Dedifferentiated amniotic fluid mesenchymal stem cell (primary cell): ENCODE measurements around the gene RRAGC.
A peak's percentile ranks its signal among the peaks of the same experiment; 100 is the strongest.
"Not testable (repeated sequence)": the region's sequence is repeated elsewhere in the genome, so short reads cannot be mapped to it uniquely, and the experiment has no call there.

Source experiments
- DNase-seq: peaks from one replicate; pipeline ENCODE4 v3.0.0-alpha.2; 2016; ENCODE audit errors: extremely low spot score

The RRAGC gene

DNA sequence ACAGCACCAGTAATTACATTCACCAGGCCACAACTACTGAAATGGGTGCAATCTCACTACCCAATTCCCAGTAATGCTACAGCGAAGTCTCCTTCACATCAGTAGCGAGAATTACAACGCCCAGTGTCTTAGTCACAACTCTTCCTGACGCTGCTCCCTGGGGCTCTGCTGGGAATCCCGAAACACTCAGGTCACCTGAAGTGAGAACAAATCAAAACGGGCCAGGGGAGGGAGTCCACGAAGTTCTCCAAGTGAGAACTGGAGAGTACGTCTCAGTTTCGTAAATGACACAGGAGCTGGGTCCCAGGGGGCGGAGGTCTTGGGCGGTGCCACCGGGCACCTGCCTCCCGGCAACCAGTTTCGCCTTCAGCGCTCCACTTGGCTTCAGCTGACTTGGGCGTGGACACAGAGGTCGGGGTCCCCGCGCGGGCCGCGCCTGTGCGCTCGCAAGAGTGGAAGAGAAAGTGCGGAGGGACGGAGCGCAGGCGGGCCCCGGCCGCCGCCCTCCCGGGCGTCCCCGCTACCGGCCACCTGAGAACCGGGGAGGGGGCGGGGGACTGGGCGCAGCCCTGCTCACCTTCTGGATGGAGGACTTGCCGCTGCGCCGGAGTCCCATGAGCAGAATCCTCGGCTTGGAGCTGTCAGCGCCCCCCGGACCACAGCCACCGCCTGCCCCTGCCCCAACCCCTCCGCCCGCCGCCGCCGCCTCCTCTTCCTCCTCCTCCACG is 575 bp downstream of the RRAGC start:
- peak; percentile 45 for DNase-seq

DNA sequence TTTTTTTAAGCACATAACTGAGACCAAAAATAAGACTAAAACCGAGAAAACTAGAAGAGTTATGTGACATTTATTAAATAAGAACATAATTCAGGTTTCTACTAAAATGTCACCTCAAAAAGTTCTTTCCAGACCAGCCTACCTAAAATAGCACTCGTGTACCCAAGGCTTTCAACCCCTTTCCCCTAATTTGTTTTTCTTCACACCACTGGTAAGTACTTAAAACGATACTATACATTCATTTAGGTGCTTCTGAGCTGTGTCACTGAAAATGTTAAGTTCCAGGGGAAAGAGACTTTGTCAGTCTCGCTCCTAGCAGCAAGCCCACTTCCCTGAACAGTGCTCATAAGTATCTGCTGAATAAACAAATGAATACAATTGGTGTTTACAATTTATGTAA is 6.8 kb downstream of the RRAGC start:
- no peak for DNase-seq

DNA sequence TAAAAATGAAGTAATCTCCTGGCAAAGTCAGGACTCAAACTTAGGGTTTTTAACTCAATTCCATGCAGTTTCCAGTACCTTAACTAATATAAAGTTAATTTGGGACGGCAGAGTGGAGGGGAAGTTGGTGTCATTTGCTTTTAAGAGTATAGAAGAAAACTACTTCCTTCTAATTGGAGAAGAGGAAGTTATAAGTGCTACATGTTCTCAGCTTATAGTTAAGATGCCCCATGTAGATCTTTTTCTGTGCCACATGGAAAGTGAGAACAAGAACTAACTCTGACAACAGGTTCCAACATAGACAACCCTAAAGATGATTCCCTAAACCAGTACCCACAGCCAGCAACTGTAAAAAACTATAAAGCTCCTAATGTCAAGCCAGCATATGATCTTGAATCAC is 11.5 kb downstream of the RRAGC start:
- DNase-seq = no peak

DNA sequence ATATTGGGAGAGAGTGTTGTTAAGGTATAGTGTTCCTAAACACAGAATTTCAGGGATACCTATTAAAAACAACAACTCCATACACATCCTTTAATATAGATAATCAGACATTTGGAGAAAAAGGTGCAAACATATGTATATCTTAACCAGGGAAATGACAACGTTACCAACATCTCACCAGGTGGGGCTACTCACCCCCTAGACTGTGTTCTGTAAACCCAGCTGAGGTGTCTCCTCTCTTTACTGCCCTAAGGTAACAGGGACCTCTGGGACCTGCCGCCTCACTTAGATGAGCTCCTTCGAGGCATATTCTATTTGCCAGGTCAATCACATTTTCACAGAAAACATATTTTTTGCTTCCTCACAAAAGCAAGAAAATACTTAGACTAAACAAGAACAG is 13.4 kb downstream of the RRAGC start:
- no peak for DNase-seq

DNA sequence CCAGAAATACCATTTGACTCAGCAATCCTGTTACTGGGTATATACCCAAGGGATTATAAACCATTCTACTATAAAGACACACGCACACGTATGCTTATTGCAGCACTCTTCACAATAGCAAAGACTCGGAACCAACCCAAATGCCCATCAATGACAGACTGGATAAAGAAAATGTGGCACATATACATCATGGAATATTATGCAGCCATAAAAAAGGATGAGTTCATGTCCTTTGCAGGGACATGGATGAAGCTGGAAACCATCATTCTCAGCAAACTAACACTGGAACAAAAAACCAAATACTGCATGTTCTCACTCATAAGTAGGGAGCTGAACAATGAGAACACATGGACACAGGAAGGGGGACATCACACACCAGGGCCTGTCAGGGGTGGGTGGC is 14.5 kb downstream of the RRAGC start:
- DNase-seq = not testable (repeated sequence)

DNA sequence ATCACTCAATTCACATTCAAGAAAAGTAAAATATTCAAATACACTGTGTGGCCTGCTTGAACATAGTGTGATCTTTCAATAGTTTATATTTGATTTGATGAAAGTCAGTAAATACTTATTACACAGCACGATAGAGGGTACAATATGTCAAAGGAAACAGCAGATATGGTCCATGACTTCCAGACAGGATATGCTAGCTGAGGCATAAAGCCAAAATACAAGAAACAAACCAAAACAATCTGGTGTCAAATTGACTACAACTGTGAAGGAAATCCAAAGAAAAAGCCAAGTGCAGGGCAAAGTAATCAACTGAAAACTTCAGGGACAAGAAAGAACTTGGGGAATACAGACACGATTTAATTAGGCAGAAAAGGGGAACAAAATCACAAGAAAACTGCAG is 19.3 kb downstream of the RRAGC start:
- no peak for DNase-seq

DNA sequence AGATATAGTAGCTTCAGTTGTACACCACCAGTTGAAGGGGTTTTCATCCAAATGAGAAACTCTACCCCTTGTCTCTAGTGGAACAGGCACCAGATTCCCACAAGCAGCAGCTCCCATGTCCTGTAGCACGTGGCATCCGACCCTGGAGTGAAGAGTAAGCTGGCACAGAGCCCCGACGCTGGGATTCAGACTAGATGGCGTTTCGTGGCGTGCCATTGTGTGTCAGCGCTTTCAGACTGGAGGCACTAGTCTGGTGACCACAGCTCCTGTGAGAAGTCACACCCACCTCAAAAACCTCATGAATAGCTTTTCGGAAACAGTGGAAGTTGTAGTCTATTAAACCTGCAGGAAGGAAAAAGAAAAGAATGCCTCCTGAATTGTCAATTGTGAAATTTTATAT is 20.2 kb downstream of the RRAGC start:
- DNase-seq = no peak

DNA sequence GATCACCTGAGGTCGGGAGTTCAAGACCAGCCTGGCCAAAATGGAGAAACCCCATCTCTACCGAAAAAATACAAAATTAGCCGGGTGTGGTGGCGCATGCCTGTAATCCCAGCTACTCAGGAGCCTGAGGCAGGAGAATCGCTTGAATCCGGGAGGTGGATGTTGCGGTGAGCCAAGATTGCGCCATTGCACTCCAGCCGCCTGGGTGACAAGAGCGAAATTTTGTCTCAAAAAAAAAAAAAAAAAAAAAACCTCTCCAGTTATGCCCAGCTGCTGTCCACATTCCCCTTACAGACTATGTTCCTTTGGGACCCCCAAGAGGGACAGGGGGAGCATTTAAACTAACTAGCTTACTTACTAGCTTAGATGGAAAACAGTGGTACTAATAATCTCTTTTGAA is 23.3 kb downstream of the RRAGC start:
- not testable (repeated sequence) for DNase-seq

DNA sequence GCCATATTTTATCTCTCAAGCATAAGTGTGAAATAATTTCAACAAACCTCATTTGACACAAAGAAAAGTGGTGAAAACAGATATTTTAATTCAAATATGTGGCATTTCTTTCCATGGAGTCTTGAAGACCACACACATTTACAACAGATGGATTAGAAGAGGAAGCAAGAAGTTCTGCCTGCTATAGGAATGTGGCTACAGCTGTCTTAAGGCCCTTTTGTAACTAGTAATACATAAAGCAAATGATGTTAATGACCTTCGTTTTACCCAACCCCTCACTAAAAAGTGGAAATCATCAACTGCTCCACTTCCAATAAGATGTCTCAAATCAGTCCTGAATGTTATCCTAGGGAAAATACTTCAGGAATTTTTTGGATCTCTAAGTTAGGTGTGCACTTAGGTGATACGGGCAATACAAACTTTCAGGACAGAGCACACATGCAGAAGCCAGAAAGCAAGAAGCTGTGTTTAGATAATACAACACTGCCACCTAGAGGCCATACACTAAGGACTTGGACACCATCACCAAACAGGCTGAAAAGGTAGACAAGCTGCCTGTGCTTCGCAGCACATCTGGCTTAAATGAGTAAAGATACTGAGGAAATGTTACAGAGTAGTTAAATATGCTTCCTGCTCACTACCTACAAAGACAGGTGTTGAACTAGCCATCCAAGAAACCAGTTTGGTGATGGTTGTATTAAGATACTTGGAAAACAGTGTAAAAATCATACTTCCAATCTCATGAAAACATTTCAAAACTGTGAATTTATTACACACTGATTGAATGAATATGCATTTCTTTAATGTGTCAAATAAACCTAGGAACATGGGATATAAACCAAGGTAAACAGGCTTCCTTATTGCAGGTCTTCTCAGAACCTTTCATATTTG is 24.4 kb downstream of the RRAGC start:
- DNase-seq = peak; percentile 84

DNA sequence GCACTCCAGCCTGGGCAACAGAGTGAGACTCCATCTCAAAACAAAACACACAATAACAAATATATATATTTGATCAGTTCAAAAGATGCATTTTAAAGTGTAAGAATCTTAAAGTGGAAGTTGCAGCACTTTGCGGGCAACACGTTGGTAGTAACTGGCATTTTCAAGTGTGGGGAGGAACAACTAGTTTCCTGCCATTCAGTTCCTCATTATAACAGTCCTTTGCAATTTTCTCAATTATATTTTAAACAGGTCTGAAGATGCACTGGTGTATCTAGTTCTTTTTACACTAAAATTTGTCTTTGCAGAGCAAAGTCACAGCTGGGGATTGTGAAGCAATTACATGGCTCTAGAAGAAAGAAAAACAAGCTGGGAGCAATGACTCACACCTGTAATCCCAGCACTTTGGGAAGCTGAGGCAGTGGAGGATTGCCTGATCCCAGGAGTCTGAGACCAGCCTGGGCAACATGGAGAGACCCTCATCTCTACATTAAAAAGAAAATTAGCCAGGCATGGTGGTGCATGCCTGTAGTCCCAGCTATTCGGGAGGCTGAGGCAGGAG is 25.3 kb downstream of the RRAGC start:
- DNase-seq = no peak

DNA sequence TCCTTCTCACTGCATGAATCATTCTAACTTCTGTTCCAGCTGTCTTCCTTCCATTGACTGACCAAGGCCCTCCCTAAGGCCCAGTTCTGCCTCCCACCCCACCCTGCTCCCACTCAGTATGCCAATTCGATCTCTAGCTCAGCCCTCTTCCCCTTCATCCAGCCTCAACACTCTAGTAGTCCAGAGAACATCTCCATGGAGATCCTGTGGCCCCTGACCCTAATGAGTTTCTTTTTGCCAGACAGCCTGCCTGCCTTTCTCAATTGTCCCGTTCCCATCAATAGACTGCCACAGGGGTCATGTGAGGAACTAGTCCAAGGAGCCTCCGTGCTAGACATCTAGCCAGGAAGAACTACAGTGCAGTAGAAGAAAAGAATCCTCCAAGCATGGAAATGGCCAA is 26.4 kb downstream of the RRAGC start:
- DNase-seq = no peak

DNA sequence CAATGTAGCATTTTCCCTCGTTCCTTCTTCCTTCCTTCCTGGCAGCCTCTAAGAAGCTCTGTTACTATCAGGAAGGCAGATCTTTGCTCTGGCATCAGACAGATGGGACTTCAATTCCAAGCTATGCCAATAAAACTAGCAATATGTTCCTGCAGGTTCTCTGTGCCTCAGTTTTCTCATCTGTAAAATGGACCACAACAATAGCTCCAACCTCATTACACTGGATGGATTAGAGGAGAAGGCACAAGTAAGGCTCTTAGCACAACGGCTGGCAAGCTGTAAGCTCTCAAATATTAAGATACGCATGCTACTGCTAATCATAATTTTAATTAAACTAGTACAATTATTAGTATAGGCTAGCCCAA is 27.2 kb downstream of the RRAGC start:
- DNase-seq = no peak

DNA sequence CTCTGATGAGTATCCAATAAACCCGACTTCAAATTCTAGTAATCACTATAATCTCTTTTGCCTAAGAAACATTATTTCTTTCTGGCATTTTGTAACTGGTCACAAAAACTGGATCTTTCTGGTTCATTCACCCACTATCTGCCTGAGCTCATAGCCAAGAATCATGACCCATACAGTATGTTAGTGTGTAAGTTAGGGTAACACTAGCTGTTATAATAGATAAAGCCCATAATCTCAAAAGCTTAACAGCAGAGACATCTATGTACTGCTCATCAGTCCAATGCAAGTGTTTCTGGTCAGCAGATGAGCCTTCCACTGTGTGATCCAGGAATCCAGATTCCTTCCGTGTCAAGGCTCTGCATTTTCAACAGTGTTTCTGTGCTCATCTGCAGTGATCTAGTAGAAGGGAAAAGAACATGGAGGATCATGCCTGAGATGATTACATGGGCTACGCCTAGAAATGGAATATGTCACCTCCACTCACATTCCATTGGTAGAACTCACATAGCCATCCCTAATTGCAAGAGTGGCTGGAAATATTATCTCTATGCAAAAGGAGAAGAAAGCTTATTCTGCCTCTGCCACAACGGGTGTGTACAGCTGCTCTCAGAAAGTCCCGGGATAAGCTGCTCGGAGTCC is 27.7 kb downstream of the RRAGC start:
- no peak for DNase-seq

DNA sequence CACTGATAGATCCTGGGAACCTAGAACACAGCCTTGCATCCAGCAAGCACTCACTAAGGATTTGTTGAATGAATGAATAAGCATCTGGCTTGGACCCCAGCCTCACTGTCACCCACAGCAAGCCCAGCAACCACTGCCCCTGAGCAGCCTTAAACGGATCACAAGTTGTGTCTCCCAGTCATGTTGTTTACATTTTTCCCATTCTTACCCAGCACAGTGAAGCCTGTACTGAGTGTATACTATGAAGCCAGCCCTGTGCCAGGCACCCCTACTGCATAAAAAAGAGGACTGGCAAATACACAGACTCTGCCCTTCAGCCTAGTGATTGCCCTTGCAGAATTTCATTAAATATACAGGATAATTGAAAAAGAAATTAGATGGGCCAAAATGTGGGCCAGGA is 30.2 kb downstream of the RRAGC start:
- DNase-seq = no peak

DNA sequence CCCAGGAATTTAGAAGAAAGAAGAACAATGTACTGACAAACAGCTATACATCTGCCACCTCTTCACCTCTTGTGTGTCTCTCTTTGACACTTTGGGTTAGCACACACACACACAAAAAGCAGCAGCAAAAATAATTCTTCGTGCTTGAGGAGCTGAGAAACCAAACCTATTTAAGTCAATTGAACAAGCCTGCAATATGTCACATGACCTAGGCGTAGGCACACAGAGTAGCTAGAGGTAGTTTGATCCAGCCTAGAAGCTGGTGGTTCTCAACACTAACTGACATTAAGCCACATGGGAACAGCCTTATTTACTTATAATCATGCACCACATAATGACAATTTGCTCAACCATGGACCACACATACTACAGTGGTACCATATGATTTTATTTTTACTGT is 32.3 kb downstream of the RRAGC start:
- DNase-seq = no peak

DNA sequence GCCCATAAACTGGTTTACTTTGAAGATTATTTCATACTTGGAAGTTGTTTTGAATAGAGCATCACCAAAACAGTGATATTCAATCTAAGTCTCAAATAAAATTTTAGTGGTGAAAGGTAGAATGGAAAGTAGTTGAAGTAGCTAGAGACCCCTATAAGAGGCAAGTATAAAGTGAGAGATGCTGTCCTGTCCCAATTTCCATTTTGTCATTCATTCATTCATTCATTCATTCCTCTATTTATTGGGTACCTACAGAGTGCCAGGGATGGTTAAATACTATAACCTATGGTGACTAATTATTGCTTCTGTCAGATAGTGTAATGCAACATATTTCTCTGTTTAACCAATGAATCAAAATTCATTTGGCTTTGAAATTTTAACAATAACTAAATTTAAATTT is 32.7 kb downstream of the RRAGC start:
- DNase-seq = no peak

DNA sequence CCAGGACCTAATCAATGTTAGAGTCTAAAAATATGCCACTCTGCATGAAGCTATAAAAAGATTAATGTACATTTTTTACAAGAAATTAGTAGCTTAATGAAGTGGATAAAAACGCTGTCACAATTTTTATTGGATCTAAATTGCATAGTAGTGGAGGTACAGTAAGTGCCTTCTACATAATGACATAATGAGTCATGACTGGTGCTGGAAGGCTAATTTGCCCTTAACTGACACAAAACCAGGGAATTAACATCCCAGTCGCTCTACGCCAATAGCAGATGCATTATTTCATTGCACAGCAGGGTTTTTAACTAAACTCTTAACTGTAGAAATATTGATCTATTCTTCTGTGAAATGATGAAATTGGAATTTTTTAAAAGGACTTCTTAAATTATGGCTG is 33.3 kb downstream of the RRAGC start:
- no peak for DNase-seq

DNA sequence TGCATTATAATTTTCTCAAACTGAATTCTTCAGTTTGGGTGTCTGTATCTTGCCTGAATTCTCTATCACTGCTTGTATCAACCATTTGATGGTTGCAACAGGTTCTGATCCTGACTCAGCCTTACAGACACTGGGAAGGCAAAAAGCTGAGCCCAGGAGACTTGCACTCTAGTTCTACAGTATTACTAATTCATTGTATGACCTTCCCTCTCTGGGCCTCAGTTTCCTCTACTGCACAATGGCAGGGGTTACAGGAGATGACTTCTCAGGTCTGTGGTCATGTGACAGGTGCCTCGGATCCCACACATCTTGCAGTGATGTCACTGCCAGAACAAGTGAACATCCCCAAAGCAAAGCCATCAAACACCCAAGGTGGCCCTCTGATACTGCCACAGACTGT is 38.7 kb downstream of the RRAGC start:
- DNase-seq = no peak

DNA sequence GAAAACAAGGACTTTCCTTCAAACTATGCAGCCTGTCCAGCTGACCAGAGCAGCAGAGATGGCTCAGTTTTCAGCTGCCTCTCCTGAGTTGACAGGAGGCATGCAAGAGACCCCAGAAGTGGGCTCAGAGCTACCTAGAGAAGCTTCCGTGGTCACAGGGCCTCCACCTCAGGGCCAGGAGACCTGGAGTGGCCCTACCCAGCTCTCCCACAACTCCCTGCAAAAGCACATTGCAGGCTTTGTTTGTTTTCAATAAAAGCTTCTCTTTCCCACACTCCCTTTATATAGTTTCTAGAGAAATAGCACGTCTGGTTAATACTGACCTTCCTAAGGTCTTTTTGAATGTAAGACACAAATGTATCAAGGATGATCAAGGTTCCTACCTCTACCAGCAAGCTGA is 40.1 kb downstream of the RRAGC start:
- no peak for DNase-seq

DNA sequence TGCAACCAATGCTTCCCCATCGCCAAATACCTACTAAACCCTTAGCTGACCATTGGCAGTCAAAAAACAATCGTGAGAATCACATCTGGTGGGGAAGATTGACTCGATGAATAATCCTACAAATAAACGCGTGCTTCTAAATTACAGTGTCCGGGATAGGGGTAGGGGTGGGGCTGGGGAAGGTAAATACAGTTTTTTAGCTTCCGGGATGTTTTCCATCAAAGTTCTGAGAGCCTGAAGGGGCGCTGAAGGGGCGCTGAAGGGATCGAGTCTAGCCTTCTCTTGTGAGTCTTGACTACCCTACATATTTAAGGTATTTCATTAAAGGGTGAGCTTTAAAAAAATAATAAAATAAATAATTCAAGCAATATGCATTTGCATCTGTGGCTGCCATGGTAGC is 40.5 kb downstream of the RRAGC start:
- no peak for DNase-seq

DNA sequence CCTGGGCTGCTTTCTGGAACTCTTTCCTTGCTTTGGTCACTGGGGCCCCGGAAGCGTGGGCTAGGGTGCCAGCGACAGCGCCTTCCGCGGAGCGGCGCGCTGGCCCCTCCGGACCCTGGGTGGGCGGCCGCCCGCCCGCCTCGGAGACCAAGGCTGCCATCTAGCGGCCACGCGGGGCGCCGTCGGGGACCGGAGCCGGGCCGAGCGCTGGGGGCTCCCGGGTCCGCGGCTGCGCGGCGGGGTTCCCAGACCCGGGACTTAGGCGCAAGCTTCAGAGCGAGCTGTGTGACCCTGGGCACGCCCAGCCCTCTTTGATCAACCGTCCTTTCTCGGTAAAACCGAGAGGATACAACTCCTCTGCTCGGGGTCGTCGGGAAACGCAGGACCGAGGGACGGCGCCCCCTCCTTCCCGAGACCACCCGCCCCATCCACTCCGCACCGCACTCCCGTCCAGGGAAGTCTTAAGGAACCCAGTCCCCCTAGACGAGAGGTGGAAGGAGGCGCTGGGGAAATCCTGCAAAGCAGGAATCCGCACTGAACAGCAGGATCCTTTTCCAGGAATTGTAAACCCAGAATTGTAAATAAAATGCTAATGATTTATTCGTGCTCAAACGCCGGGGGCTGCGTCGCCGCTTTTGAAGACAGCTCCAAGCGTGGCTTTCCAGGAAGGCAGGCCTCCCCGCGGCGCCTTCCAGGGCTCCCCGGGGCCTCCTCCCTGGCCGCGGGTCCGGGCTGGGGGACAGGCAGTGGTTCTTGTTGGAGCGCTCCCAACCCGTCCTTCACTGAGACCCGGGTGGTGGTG is 41.2 kb downstream of the RRAGC start:
- no peak for DNase-seq
